K562 treated with DMSO at 1 percent for 12 hours (cell line): ENCODE measurements around the gene NUP62CL. TPM values are rescaled to one million over a fixed set of nuclear protein-coding genes. Genes with fewer than 3 reads are reported as not detected.

Source experiments
- total RNA-seq: library from RNA; unstranded; fragments of 300-600 nt; gene quantifications from 2 replicates; pipeline ENCODE4 v1.2.3, GENCODE V29; 2022; ENCODE audit not compliant: insufficient read depth

The NUP62CL gene, protein sequence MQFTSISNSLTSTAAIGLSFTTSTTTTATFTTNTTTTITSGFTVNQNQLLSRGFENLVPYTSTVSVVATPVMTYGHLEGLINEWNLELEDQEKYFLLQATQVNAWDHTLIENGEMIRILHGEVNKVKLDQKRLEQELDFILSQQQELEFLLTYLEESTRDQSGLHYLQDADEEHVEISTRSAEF
- 16.8 and 40.6 TPM in 2 replicates for total RNA-seq

DNA sequence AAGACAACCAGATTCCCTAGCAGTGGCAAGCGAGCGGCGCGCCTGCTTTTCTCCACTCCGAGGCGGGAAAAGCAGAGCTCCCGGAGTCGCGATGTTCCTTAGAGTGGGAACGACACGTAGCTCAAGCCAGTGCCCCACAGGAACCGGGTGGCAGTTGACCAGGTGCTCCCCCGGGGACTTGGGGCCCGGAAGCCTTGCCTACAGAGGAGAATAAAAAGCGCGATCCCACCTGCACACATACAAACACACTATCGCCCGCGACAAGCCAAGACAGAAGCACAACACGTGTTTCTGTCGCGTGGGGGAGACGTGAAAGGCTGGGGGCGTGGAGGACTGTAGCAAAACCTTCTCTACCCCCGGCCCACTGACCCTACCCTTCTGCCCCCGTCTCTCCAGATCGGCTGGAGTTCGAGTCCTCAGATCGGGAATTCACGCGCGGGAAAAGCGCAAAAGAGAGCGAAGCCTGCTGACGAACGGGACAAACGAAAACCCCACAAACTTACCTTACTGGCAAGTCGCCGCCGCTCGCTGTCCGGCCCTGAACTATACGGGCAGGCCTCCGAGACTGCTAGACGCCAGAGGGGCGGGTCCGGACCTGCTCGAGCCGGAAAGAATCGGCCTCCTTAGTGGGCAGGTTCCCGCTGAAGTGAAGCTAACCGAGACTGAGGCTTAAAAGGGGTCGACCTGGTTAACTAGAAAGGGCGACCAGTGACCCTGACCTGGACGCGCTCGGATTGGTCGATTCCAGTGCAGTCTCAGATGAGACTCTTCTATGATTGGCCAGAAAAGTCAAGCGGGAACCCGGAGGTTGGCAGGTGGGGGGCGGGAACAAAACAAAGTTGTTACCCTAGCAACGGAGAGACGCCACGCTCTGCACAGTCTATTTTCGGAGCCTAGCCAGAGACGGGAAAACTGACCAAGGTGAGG lies at the start of gene NUP62CL, which contains the start of gene DNAAF6:
Gene NUP62CL (minus strand): TSS at position 664 of the 927 bp plus-strand sequence. CDS start 31,287 bp downstream, outside the sequence.
Gene DNAAF6 (plus strand): TSS at position 842 of the 927 bp plus-strand sequence. CDS start 6,265 bp downstream, outside the sequence.

DNA sequence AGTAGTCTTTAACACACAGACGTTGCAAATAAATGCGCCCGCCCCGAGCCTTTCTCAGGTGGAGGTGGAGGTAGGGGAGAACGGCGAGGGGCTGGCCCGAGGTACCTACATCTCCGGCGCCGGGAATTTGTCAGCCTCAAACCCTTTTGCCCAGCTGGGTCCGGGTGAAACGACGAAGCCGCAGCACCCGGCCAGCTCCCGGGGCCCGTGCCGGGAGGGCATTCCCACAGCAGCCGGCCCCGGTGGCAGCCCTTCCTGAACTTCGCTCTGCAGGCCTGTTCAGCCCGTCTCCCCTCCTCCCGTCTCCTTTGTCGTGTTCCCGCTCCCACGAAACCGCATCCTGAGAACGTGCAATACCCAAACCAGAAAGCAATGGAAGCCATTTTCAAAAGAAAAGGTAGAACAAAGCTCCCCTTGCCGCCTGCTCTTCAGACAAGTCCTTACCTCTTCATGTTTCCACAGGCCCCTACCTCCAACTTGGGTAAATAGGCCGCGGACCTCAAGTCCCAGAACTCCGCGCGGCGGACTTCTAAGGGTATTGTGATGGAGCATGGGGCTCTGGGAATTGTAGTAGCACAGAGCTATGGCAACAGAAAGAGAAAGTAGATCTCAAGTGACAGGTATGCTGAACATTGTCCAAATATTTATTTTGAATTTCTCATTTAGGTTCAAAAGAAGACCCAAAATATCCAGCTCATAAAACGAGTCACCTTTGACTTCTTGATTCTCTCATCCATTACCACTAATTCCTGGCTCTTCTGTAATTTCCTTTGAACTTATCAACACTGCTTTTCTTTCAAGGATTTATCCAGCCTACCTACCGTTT lies 87.7 kb downstream of the NUP62CL start, which contains the start of gene RBM41:
Gene RBM41 (minus strand): TSS at position 501 of the 826 bp plus-strand sequence. CDS start 49 bp downstream, at position 452.

Other genes starting within 250 kb of the NUP62CL start
- gene MORC4, start 206.2 kb downstream of the NUP62CL start, total RNA-seq, result 0.59 and 0.75 TPM in 2 replicates
- gene RBM41, start 87.6 kb downstream of the NUP62CL start, total RNA-seq, result 2.6 and 17.8 TPM in 2 replicates
- gene DNAAF6, start 178 bp upstream of the NUP62CL start, total RNA-seq, result not detected in 2 replicates
- not detected in 2 replicates for gene FRMPD3, start 243.2 kb upstream of the NUP62CL start, total RNA-seq